HG03558 (cell line): ENCODE data around the gene CENPX.

Experiments used
- ATAC-seq: cut with Tn5 transposase; IDR thresholded peaks from one replicate; pipeline ENCODE4 v1.9.1; 2021; ENCODE audit warnings: moderate number of reproducible peaks; ENCODE audit not compliant: unreplicated experiment; ENCODE audit errors: extremely low read depth

Gene CENPX

DNA sequence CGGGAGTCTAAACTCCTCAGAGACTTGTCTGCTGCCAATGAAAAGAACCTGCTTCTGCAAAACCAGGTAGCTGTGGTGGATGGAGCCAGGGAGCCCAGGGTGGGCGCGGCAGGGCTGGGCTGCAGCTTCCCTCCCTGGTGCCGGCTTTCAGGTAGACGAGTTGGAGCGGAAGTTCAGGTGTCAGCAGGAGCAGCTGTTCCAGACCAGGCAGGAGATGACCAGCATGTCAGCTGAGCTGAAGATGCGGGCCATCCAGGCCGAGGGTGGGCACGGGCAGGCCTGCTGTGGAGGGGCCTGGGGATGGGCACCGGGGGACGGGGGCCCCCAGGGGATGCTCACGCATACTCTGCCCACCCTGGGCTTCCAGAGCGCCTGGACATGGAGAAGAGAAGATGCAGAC, 5.6 kb upstream of the CENPX start:
- ATAC-seq, result no peak

DNA sequence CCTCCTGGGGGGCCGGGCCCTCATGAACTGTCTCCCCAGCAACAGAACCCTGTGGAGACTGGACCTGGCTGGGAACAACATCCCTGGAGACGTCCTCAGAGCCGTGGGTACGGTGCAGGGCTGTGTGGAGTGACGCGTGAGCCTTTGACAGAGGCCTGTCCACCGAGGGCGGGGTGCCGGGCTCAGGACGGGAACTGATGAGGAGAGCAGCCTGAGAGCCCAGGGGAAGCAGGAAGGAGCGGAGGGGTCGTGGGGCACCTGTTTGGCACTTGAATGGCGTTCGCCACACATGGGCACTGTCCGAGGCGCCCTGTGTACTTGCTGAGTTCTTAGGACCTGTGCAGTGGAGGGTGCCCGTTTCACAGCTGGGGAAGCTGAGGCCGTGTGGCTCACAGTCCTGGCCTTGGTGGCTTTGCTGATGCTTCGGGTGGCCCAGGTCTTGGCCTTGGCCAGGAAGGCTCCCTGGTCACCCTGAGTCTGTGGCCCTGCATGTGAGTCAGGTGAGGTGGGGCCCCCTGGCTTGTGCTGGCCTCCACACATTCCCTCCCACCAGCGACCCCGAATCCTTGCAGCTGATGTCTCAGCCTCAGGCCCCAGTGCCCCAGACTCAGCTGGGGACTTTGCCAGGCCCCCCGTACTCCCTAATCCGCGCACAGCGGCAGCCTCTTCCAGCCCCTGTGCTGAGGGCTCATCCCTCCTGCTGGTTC, 2.9 kb upstream of the CENPX start:
- no peak for ATAC-seq

DNA sequence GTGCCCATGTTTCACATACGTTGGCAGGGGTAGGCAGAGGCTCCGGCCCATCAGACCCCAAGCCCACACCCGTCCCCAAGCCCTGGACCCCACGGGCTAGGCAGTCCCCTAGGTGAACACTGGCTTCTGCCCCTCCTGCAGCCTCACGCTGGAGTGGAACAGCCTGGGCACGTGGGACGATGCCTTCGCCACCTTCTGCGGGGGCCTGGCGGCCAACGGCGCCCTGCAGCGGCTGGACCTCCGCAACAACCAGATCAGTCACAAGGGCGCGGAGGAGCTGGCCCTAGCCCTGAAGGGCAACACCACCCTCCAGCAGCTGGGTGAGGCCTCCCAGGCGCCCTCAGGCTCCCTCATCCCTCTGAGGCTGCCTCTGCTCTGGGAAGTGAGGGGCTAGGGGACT, 2.2 kb upstream of the CENPX start:
- ATAC-seq, result no peak

DNA sequence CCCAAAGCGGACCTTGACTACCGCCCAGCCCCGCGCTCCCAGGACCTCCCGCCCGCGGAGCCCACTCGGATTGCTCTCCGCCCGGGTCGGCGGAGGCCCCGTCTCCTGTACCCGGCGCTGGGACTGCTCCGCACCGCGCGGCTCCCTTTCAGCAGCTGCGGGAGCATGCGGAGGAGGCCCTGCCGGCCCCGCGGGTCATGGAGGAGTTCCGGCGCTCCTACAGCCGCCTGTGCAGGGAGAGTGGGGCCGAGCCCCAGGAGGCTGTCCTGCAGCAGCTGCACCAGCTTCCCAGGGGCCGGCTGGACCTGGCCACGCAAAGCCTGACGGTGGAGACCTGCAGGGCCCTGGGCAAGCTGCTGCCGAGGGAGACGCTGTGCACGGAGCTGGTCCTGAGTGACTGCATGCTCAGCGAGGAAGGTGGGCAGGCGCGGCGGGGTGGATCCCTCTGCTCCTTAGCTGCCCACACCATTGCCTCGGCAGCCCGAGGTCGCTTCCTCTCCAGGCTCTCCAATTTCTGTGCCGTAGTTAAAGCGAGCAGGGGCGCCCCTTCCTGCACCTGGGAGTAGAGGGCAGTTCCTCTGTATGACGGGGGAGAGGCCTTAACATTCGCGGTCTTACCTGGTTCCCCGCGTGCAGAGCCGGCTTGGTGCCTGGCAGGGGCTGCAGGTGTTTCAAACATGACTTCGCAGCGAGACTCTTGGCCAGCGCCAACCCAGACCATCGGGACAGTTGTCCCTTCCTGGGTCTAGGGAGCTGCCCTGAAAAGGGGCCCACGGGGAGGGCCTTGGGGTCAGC, 966 bp upstream of the CENPX start:
- no peak for ATAC-seq

DNA sequence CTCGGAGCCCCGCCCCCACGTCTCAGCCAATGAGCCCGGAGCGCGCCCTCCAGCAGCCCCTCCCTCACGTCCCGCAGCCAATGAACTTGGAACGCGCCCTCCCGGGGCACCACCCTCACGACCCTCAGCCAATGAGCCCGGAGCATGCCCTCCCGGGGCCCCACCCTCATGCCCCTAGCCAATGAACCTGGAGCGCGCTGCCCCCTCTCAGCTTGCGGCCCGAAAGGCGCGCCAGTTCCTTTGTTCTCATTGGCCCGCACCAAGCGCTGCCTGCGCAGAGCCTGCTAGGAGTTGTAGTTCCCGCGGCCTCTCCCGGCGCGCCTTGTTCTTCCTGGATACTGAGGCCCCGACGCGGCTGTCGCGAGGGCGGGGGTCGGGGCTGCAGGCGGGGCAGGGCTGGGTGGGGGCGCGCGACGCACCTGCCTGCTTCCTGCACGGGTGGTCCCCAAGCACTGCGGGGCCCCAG, 336 bp upstream of the CENPX start, which contains the start of gene LRRC45:
LRRC45 (plus strand) TSS at position 325 of the 466 bp plus-strand sequence. CDS start 339 bp downstream, outside the sequence.
- peak; percentile 69 for ATAC-seq

DNA sequence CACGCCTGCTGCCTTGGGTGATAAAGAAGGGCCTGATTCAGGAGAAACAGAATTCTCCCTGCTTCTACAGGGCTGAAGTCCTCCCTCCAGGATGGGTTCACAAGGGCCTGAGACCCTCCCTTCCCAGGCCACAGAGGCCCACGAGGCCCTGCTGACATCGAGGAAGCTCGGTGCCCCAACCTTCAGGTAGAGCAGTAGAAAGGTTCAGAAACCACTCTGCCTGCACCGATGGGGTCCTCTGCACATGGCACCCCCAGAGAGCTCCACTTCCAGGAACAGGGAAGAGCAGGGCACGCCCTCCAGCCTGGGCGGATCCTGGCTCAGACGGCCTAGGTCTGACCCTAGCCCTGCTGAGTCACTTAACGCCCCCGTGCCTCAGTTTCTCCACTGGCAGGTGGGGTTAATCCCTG, 773 bp downstream of the CENPX start:
- no peak for ATAC-seq

DNA sequence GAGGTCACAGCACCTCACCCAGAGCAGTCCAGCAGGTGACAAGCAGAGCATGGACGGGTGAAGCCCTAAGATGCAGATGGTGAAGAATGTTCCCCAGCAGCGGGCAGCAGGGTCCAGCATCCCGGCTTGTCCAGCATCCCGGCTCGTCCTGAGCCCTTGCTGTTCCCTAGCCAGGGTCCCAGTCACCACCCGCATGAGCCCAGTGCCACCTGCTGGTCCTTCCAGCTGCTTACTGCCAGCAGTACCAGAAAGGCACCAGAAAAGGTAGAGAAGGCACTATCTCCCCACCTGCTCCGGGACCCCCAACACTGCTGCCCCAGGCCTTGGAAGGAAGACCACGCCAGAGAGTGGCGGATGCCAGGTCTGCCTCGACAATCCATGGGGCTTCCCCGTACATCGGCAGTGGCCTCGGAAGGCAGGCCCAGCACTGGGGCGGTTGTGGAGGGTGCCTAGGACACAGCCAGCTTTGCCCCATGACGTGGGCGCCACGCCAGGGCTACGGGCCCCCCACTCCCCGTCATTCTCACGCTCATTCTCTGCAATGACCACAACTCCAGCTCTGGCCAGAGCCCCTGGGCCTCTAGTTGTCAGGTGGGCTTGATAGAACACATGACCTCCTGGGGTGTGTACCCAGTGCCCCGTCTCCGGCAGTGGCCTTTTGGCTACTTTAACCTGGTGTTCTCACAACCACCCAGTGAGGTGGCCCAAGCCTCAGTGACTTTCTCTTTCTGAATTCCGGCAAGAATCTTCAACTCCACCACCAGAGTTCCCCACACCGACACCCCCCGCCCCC, 1.4 kb downstream of the CENPX start:
- ATAC-seq, result no peak

DNA sequence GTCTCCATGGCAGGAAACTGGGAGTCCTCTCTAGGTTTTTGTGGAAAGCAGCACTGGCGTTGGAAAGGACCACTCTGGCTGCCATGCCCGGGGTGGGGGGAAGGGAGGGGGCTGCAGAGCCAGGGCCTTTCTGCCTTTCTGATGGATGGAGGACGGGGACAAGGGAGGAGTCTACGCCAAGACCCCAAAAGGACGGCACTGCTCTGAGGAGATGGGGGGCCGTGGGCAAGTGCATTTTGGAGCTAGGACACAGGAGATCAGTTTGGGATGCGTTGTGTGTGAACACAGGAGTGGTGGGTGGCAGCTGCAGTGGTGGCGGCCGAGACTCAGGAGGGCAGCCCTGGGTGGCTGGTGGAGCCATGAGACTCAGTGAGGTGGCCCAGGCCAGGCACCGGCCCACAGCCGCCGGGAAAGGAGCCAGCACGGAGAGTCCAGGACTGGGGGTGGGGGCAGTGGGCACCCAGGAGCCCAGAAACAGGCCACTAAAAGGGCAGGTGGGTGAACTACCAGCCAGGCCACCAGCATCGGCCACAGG, 2.0 kb downstream of the CENPX start:
- ATAC-seq, result no peak

DNA sequence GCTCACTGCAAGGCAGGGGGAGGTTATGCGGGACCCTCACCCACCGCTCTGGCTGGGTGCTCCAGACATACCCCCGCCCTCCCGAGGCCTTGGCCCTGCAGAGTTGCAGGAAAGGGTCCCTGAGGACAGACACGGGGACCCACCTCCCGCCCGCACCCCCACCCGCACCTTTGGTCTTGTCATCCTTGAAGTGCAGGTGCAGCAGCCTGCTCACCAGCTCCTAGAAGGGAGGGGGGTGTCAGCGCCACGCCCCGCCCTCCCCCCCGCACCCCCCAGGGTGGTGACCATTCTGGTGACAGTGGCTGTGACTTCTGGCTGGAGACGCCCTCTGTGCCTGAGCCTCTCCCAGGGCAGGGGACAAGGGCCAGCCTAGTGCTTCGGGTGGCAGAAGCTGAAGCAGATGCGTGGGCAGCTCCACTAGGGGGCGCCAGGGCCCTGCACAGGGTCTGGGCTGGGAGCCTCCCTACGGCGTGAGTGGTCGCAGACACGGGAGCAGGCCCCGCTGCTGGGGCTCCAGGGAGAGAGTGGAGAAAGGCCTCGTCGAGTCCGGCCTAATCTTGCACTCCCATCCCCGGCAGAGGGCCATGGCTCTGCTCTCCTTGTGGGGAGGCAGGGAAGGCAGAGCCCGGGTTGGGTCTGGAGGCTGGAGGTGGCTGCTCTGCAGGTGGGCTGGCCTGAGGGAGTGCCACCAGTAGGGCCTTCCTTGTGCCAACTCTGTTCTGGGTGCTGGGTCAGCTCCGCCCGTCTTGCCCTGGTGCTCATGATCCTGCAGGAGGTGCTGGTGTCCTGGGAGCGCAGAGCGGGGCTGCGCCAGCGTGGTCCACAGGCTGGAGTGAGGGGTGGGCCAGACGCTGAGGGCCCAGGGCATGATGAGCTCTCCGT, 2.7 kb downstream of the CENPX start:
- no peak for ATAC-seq

DNA sequence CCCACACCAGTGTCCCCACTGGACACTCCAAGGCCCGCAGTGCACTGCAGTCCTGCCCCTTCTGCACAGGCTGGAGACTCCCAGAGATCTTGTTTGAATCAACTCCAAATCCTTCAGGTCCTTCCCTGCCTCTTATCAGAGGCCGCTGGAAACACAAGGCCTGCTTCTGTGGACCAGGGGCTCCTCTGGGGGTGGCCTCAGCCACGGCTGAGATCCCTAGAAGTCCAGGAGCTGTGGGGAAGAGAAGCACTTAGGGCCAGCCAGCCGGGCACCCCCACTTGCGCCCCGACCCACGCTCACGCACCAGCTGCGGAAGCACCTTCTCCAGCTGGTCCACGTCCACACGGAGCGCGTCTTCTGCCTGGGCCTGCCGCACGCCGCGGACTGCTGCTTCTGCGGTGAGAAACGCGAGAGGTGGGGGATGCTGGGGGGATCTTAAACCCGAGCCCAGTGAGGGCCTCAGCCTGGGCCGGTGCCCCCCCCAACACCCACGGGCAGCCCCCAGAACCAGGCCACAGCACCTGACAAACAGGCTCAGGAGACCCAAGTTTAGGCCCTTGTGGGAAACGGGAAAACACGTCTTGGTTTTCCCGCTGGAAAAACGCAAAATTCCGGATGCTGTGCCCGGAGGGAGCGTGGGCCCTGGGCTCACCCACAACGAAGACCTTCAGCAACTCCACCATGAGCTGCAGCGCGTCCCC, 3.5 kb downstream of the CENPX start:
- ATAC-seq, result no peak

DNA sequence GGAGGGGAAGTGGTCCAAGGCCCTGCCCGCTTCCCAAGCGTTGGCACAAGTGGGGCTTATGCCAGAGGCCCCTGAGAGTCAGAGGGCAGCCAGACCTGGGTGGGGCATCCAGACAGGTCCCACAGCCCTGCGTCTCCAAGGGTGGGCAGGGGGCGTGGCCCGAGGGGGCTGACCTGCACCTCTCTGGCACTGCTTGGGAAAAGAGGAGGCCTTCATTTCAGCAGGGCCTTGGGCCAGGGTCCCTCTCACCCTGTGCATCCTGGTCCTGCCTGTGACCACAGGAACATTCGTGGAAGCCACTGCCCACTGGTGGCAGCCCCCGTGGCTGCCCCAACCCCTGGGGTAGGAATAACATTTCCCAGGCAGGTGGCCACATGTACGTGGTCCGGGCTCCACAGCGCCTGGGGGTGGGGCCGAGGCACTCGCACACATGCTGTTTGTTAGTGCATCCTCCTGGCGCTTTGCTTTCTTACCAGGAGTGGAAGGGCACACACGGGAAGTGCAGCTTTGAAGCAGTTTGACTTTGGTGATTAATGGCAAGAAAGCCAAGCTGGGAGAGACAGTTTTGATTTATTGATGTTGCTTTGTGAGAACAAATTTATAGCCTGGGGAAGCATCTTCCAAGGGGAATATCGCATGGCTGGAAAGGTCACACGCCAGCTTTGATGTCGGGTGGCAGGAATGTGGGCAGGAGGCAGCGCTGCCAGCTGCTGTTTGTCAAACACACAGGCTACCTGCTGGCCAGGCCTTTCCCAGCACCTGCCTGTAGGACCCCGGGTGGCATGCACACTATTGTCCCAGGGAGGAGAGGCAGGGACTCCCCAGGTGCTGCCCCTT, 4.3 kb downstream of the CENPX start:
- ATAC-seq, result no peak

DNA sequence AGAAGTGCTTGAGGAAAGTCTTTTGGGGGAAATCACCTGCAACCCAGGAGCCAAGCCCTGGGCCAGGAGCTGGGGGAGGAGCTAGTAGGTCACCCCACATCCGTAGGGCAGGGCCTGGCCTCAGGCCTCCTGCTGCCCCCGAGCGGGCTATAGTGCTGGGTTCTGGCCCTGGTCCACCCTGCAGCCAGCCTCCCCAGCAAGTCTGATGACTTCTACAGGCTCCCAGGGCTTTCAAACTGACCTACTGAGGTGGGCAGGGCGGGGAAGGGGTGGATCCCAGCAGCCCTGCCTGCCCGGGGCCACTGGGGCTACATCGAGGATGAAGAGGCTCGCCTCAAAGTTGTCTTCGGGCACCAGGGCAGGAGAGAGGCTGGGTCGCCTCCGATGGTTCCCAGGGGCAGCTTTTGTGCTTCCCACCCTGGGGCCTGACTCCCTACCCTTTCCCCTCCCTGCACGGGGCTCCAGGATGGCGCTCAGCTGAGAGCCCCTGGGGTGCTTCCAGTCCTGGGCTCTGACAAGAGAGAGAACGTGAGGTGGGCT, 5.0 kb downstream of the CENPX start:
- no peak for ATAC-seq

DNA sequence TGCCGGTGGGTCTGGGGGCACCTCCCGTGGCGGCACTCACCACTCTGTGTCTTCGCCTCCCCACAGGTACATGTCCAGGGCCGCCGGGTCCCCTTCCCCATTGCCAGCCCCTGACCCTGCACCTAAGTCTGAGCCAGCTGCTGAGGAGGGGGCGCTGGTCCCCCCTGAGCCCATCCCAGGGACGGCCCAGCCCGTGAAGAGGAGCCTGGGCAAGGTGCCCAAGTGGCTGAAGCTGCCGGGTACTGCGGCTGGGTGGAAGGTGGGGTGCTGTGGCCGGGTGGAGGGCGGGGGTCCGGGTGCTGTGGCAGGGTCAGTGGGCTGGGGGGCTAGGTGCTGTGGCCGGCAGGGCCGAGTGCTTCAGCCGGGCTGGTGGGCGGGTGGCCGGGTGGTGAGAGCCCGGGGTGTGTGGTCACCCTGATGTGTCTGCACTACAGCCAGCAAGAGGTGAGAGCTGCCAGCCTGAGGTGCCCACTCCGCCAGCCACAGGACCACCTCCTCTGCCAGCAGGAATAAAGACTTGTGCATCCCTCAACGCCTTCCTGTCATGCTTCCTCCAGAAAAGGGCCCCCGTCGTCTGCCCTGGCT, 5.7 kb downstream of the CENPX start:
- ATAC-seq, result no peak

DNA sequence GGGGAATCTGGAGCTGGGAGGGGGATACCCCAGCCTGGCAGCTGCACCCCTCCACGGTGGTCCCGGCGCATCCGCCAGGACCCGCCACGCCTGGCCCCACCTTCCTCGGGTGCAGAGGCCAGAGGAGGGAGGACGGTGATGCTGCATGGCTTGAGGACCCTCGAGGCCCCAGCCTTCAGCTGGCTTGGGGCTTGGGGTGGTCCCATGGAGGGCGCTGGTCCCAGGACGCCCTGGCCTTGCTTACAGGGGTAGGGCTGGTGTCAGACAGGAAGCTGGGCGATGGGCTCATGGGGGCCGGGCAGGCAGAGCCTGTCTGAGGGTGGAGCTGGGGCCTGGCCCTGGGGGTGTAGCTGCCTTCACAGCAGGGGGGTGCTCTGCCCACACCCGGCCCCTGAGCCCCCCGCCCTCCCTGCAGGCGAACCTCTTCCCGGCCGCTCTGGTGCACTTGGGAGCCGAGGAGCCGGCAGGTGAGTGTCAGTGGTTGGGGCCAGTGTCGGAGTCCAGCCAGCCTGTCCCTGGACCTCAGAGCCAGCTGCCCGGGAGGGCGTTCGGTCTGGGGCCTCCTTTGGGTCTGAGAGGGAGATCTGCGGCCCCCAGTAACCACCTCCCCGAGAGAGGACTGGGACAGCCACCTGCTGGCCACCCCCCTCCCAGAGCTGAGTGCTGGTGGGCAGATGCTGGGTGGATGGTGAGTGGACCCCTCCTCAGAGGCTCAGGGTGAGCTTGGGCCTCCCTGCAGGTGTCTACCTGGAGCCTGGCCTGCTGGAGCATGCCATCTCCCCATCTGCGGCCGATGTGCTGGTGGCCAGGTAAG, 6.4 kb downstream of the CENPX start:
- no peak for ATAC-seq

DNA sequence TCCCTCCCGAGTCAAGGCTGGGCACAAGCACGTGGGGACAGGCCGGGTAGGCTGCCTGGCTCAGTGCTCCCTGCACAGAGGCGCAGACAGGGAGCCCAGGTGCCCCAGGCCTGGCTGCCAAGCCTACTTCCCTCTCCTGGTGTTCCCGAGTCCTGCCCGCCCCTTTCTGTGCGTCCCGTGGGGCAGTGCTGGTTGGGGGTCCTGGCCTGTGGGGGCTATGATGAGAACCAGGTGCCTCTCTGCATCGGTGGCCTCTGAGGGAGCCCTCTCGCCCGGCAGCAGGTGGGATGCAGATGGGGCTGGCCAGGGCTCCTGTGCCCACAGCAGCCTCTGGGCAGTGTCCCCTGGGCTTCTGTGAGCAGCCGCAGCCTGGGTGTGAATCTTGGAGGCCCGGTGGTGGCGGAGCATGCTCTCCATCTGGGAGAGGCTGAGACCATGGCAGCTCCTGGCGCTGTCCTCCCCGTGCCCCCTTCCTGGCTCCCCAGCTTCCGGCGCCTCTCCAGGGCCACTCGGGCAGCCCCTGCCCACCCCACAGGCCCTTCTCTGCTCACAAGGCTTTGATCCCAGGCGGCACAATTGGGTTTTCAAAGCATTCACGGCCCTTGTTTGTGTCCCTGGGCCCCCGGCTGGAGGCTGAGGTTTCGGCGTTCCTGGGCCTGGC, 7.2 kb downstream of the CENPX start:
- ATAC-seq, result no peak

DNA sequence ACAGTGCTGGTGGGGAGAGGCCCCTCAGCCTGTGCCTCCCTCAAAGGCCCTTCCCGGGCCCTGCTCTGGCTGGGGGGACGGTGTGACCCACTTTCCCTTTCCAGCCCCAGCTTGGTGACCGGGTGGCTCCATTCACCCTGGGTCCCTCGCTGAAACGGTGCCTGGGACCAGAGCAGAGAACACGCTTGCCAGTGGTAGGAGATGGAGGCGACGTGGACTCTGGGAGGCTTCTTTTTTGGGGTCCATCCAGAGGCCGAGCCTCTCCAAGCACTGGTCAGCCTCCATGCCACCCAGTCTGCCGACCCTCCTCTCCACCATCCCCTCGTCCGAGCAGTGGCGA, 7.7 kb downstream of the CENPX start:
- no peak for ATAC-seq
